Common myeloid progenitor, CD34-positive (primary cell): ENCODE measurements around the gene IGLL1.
A peak's percentile ranks its signal among the peaks of the same experiment; 100 is the strongest.

ENCODE experiments used
- CTCF ChIA-PET: fragments of 350-600 bp; sonication (Branson Sonifier 250); formaldehyde crosslinking; loops from one replicate; lab custom pipeline; 2021; ENCODE audit warnings: antibody characterized with exemption; lab: Charles Lee
- POLR2A ChIA-PET: fragments of 350-600 bp; sonication (Branson Sonifier 250); formaldehyde crosslinking; loops from one replicate; lab custom pipeline; 2021; ENCODE audit warnings: antibody characterized with exemption; lab: Charles Lee
- DNase-seq, 3 donors: peaks; one replicate each; pipeline versions ENCODE4 v3.0.0 to v3.0.0-alpha.2; 2013
- H3K27ac ChIP-seq, 2 experiments: 1 replicate in 1 of 2; 2 replicates in 1 of 2; pipeline ENCODE4 v1.7.0; 2013; ENCODE audit warnings: inconsistent platforms in 2 of 2, low read length in 2 of 2, mild to moderate bottlenecking in 2 of 2, low read depth in 1 of 2, moderate library complexity in 1 of 2; ENCODE audit not compliant: severe bottlenecking in 2 of 2, insufficient read depth in 1 of 2, poor library complexity in 1 of 2
- H3K27me3 ChIP-seq, 5 experiments: replicated peaks in 2 of 5; 1 replicate in 3 of 5; 2 replicates in 2 of 5; pipeline versions ENCODE4 v1.6.1 to v1.7.0; 2013; ENCODE audit warnings: low read length in 4 of 5, mild to moderate bottlenecking in 2 of 5, moderate library complexity in 2 of 5, inconsistent platforms in 1 of 5; ENCODE audit not compliant: insufficient read depth in 5 of 5, control insufficient read depth in 4 of 5
- H3K36me3 ChIP-seq, 4 experiments: 1 replicate in 2 of 4; 2 replicates in 2 of 4; pipeline versions ENCODE4 v1.6.1 to v1.7.0; 2013; ENCODE audit warnings: low read length in 3 of 4, control low read depth in 1 of 4, mild to moderate bottlenecking in 1 of 4; ENCODE audit not compliant: control insufficient read depth in 4 of 4, insufficient read depth in 4 of 4
- H3K4me1 ChIP-seq, 4 experiments: 1 replicate in 3 of 4; 2 replicates in 1 of 4; pipeline versions ENCODE4 v1.6.1 to v1.7.1; 2013; ENCODE audit warnings: low read length in 3 of 4, mild to moderate bottlenecking in 3 of 4, control low read depth in 1 of 4, inconsistent platforms in 1 of 4, moderate library complexity in 1 of 4; ENCODE audit not compliant: control insufficient read depth in 4 of 4, insufficient read depth in 4 of 4; ENCODE audit errors: control extremely low read depth in 1 of 4
- H3K4me3 ChIP-seq, 7 experiments: 1 replicate in 4 of 7; 2 replicates in 3 of 7; pipeline versions ENCODE4 v1.5.1 to v1.7.0; 2013; ENCODE audit warnings: mild to moderate bottlenecking in 7 of 7, low read length in 6 of 7, moderate library complexity in 6 of 7, inconsistent platforms in 2 of 7, low read depth in 2 of 7, control low read depth in 1 of 7; ENCODE audit not compliant: insufficient read depth in 4 of 7, control insufficient read depth in 1 of 7; ENCODE audit errors: extremely low read depth in 1 of 7
- H3K9me3 ChIP-seq, 5 experiments: 1 replicate in 4 of 5; 2 replicates in 1 of 5; pipeline versions ENCODE4 v1.6.1 to v1.7.1; 2013; ENCODE audit warnings: low read length in 4 of 5, mild to moderate bottlenecking in 2 of 5, inconsistent platforms in 1 of 5, low read depth in 1 of 5, moderate library complexity in 1 of 5; ENCODE audit not compliant: control insufficient read depth in 4 of 5, insufficient read depth in 2 of 5; ENCODE audit errors: control extremely low read depth in 1 of 5
- WGBS: methylation state at CpG from one replicate; pipeline ENCODE4 v1.1.5; 2013; ENCODE audit not compliant: insufficient coverage; 5-methylcytosine and 5-hydroxymethylcytosine counted together

The IGLL1 gene

DNA sequence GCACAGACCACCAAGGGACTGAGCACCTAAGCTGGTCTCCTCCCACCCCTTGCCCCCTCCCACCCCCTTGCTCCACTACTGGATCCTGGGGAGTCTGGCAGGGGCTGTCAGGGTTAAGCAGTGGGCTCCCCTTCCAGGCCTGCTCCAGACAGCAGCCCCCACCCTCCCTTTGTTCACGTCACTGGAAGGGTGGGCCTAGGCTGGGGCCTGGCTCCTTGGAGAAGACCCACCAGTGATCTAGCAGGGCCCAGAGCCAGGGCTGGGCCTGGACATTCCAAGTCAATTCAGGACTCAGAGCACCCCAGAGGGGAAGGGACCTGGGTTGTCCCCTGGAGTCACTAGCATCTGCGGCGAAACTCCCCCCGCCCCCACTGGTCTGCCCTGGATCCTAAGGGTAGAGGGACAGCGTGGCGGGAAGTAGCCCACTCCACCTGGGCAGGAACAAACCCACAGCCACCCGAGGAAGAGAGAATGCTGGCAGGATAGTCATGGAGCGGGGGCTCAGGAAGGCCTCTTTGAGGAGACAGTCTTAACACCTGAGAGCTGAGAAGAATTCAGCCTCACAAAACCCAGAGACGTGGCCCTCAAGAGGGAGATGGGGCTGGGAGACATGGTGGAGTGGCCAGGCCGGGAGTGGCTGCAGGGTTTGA, 45.8 kb downstream of the IGLL1 start:
- Histone ChIP-seq H3K27me3 (no peaks in the 10 kb centered on the region), H3K27ac (no peak overlapping the region), H3K9me3 (no peaks in the 10 kb centered on the region), H3K4me1 (peaks cover 0 to 45% (median 36%) of the 10 kb centered on the region in 4 experiments), H3K4me3 (no peak overlapping the region), H3K36me3 (no peaks in the 10 kb centered on the region)
- ChIA-PET POLR2A (no interaction called here), CTCF (no interaction called here)
- no peak for DNase-seq
- 90% methylated on average over 10 of the region's 10 CpGs for WGBS

DNA sequence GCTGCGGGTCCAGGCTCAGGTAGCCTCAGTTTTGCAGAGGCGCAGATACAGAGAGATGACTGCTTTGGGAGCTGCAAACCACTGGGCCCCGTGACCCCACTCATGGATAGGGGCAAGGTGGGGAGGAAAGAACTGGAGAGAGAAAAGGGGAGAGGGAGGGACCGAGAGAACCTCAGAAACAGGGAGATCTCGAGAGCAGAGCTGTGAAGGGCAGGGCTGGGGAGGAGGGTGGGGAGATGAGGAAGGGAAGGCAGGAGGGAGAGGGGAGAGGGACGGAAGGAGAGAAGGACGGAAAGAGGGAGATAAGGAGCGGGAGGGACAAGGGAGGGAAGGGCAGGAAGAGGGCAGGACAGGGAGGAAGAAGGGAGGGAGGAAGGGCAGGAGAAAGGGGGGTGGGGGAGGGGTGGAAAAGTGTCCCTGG, 46.3 kb downstream of the IGLL1 start:
- CTCF ChIA-PET = interaction anchor here (1.4 kb wide), 1 partner anchor 122 kb away, joined by 3 read pairs; no protein-coding TSS in a partner anchor
- WGBS = 58% methylated on average over 7 of the region's 8 CpGs
- no peaks in the 10 kb centered on the region for H3K9me3 ChIP-seq
- H3K27me3 ChIP-seq = no peaks in the 10 kb centered on the region
- no peak for DNase-seq
- H3K4me3 ChIP-seq = no peak overlapping the region
- H3K27ac ChIP-seq = peak overlapping the region in 1 of 2 experiments; percentile 54
- H3K36me3 ChIP-seq = no peaks in the 10 kb centered on the region
- H3K4me1 ChIP-seq = peaks cover 0 to 43% (median 33%) of the 10 kb centered on the region in 4 experiments
- POLR2A ChIA-PET = no interaction called here

DNA sequence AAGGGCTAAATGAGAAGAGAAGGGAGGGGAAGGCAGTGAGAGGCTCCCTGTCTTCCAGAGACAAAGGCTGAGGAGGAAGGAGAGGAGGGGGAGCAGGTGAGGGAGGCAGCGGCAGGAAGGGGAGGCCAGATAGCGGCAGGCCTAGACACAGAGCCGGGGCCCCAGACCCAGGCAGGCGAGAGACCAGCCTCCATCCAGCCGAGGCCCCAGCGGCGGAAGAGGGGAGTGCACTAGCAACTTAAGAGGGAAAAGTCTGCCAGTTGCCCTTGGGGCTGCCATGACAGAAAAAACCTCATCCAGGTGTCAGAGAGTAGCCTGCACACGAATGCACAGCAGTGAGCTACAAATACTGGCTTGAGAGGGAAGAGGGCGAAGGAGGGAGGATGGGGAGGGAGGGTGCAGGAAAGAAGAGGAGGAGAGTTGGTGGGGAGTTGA, 46.7 kb downstream of the IGLL1 start:
- Histone ChIP-seq H3K4me3 (no peak overlapping the region), H3K36me3 (no peaks in the 10 kb centered on the region), H3K27ac (peak overlapping the region in 1 of 2 experiments; percentile 54), H3K4me1 (peaks cover 0 to 43% (median 32%) of the 10 kb centered on the region in 4 experiments), H3K27me3 (no peaks in the 10 kb centered on the region), H3K9me3 (no peaks in the 10 kb centered on the region)
- DNase-seq = peak; percentile 39 to 67 (median 65)
- ChIA-PET CTCF (interaction anchor here (1.4 kb wide), 1 partner anchor 122 kb away, joined by 3 read pairs; no protein-coding TSS in a partner anchor), POLR2A (no interaction called here)
- 43% methylated on average over 7 of the region's 9 CpGs for WGBS

GRCh38 chr22:23532731-23533130, 47.4 kb downstream of the IGLL1 start:
- WGBS = 100% methylated on average over 2 of the region's 5 CpGs
- no peaks in the 10 kb centered on the region for H3K9me3 ChIP-seq
- ChIA-PET CTCF (interaction anchor here (1.4 kb wide), 1 partner anchor 121 kb away, joined by 3 read pairs; no protein-coding TSS in a partner anchor), POLR2A (no interaction called here)
- no peaks in the 10 kb centered on the region for H3K36me3 ChIP-seq
- no peak overlapping the region for H3K4me3 ChIP-seq
- H3K27me3 ChIP-seq = no peaks in the 10 kb centered on the region
- H3K4me1 ChIP-seq = peaks cover 0 to 37% (median 29%) of the 10 kb centered on the region in 4 experiments
- DNase-seq = no peak
- peak overlapping the region in 1 of 2 experiments; percentile 54 for H3K27ac ChIP-seq

GRCh38 chr22:23531966-23532705, 48.0 kb downstream of the IGLL1 start:
- no peak for DNase-seq
- CTCF ChIA-PET = interaction anchor here (1.1 to 1.5 kb wide), 3 partner anchors 9 to 146 kb away, joined by 3 to 4 read pairs (median 3); no protein-coding TSS in a partner anchor
- POLR2A ChIA-PET = no interaction called here
- no peak overlapping the region for H3K27ac ChIP-seq
- H3K4me3 ChIP-seq = no peak overlapping the region
- H3K27me3 ChIP-seq = no peaks in the 10 kb centered on the region
- H3K4me1 ChIP-seq = peaks cover 0 to 31% (median 25%) of the 10 kb centered on the region in 4 experiments
- no peaks in the 10 kb centered on the region for H3K9me3 ChIP-seq
- H3K36me3 ChIP-seq = no peaks in the 10 kb centered on the region
- 87% methylated on average over 9 of the region's 13 CpGs for WGBS

- Histone ChIP-seq H3K27ac (no peak overlapping the region), H3K9me3 (no peaks in the 10 kb centered on the region), H3K27me3 (no peaks in the 10 kb centered on the region), H3K4me3 (no peak overlapping the region), H3K36me3 (no peaks in the 10 kb centered on the region), H3K4me1 (peaks cover 0 to 25% (median 20%) of the 10 kb centered on the region in 4 experiments)
- ChIA-PET POLR2A (no interaction called here), CTCF (interaction anchor here (1.1 to 1.5 kb wide), 2 partner anchors 9 to 145 kb away, joined by 3 to 4 read pairs; no protein-coding TSS in a partner anchor)
- 99% methylated on average over 16 of the region's 24 CpGs for WGBS
- DNase-seq = no peak
These were observed 48.7 kb downstream of the IGLL1 start for GRCh38 chr22:23531283-23531956.
